Measurements from ENCODE around the gene MYADM.

DNA sequence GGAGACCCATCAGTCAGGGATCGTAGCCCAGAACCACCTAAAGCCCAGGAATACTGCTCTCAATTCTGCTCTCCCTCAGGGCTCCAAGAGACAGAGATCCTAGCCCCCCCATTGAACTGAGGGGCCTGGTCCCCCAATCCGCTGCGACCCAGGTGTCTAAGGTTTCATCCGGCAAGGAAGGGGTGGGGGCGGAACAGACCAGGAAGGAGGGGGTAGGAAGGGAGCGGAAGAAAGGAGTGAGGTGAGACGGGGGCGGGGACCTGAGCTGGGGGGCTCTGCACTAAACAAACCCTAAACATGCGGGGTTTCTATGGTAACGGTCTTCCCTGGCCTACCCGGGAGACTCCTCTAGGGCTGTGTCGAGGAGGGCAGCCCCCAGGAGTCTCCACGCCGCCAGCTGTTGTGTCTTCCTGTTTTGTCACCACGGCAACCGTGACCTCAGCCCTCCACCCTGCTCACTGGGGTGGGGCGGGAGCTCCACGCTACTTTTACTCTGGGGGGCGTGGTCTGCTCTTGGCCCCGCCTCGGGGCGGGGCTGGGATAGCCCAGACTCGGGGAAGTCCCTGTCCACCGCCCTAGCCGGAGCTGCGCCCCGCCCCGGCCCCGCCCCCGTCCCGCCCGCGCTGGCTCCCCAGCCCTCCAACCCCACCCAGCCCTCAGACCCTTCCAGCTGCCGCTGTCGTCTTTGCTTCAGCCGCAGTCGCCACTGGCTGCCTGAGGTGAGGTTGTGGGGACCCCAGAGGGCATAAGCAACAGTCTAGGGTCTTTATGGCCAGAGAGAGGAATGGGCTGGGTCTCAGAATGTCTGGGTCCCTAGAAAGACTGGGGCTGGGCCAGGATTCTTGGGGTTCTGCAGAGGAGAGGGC is at the start of gene MYADM:
- no peak for TF ChIP-seq GATA2 (IDR thresholded peaks at IDR 0.05; ENCODE audit: low read depth, low read length)
- TF ChIP-seq GATA3 (IDR thresholded peaks at IDR 0.05; ENCODE audit: low read depth, low read length) = no peak

Data from SH-SY5Y (cell line).